A673 (cell line): ENCODE results near the gene IL20. TPM values are rescaled to one million over a fixed set of nuclear protein-coding genes. Genes with fewer than 3 reads are reported as not detected.

Source experiments
- BruUV-seq: library from RNA; stranded (reverse); fragments of 400-500 nt; replicated peaks from 2 replicates; lab custom pipeline; 2021; lab: Mats Ljungman, UMichigan
- CTCF ChIA-PET: fragments of 300-600 bp; sonication (Branson Sonifier 250); formaldehyde crosslinking; loops from one replicate; lab custom pipeline; 2022; ENCODE audit warnings: antibody characterized with exemption; lab: Charles Lee
- POLR2A ChIA-PET: fragments of 300-600 bp; sonication (Branson Sonifier 250); formaldehyde crosslinking; loops from one replicate; lab custom pipeline; 2022; ENCODE audit warnings: antibody characterized with exemption; ENCODE audit not compliant: low non-redundant PET; lab: Charles Lee
- DNase-seq: peaks from one replicate; pipeline ENCODE4 v3.0.0-alpha.2; 2015; ENCODE audit warnings: low spot score
- H3K27ac ChIP-seq: fragments of 200-600 bp; sonication (generic); 2 replicates; pipeline ENCODE4 v1.5.1; 2016; ENCODE audit warnings: mixed run types, low read depth, mild to moderate bottlenecking, mixed read lengths, antibody characterized with exemption, low read length; ENCODE audit not compliant: poor library complexity, severe bottlenecking
- H3K27me3 ChIP-seq: fragments of 200-600 bp; sonication (generic); replicated peaks from 2 replicates; pipeline ENCODE4 v1.6.1; 2017; ENCODE audit warnings: mixed run types, low read depth, mild to moderate bottlenecking, mixed read lengths, antibody characterized with exemption, low read length; ENCODE audit not compliant: insufficient read depth, poor library complexity
- H3K36me3 ChIP-seq: fragments of 200-600 bp; sonication (generic); 2 replicates; pipeline ENCODE4 v1.6.1; 2016; ENCODE audit warnings: mixed run types, mild to moderate bottlenecking, mixed read lengths, antibody characterized with exemption, low read length; ENCODE audit not compliant: insufficient read depth, poor library complexity, severe bottlenecking
- H3K4me1 ChIP-seq: fragments of 200-600 bp; sonication (generic); 2 replicates; pipeline ENCODE4 v1.6.1; 2017; ENCODE audit warnings: mixed run types, mild to moderate bottlenecking, mixed read lengths, antibody characterized with exemption, low read length; ENCODE audit not compliant: insufficient read depth, poor library complexity, severe bottlenecking
- H3K4me3 ChIP-seq: fragments of 200-600 bp; sonication (generic); 2 replicates; pipeline ENCODE4 v1.5.1; 2016; ENCODE audit warnings: low read depth, mixed run types, mild to moderate bottlenecking, mixed read lengths, low read length; ENCODE audit not compliant: poor library complexity, severe bottlenecking
- H3K9me3 ChIP-seq: fragments of 200-600 bp; sonication (generic); 2 replicates; pipeline ENCODE4 v1.6.1; 2016; ENCODE audit warnings: mixed run types, low read depth, mild to moderate bottlenecking, mixed read lengths, antibody characterized with exemption, low read length; ENCODE audit not compliant: poor library complexity, severe bottlenecking
- CTCF ChIP-seq: fragments of 300-800, 200-600 bp; sonication (generic); conservative IDR thresholded peaks from 2 replicates; pipeline ENCODE4 v1.5.1; 2017; ENCODE audit warnings: low read depth, mild to moderate bottlenecking, antibody characterized with exemption, low read length, moderate library complexity, mixed read lengths
- EZH2 ChIP-seq: fragments of 200-600 bp; sonication (generic); IDR thresholded peaks from 2 replicates; pipeline ENCODE4 v1.6.1; 2017; ENCODE audit warnings: borderline replicate concordance, low read depth, mild to moderate bottlenecking, mixed read lengths, antibody characterized with exemption, low read length; ENCODE audit not compliant: poor library complexity, severe bottlenecking
- intact Hi-C: fragments of 100-400 bp; cut with micrococcal nuclease; formaldehyde crosslinking; loops from one replicate; pipeline ENCODE4 v1.10.0; 2022; ENCODE audit not compliant: unreplicated experiment
- total RNA-seq: library from RNA; stranded (reverse); gene quantifications from 2 replicates; pipeline ENCODE4 v1.2.3, GENCODE V29; 2021

IL20 gene
- total RNA-seq, 1 experiment from 2014 or later = not detected

GRCh38 chr1:206912445-206913095 lies 47.1 kb downstream of the IL20 start:
- TF ChIP-seq CTCF (peak; percentile 79), EZH2 (no peak)
- Histone ChIP-seq H3K4me3 (no peak overlapping the region), H3K27ac (no peak overlapping the region), H3K4me1 (no peaks in the 10 kb centered on the region), H3K36me3 (no peaks in the 10 kb centered on the region), H3K27me3 (peaks cover 29% of the 10 kb centered on the region), H3K9me3 (no peaks in the 10 kb centered on the region)
- ChIA-PET POLR2A (interaction anchor here (0.6 kb wide), 1 partner anchor 1738 kb away, joined by 7 read pairs; no protein-coding TSS in a partner anchor), CTCF (interaction anchor here (0.6 to 1.5 kb wide), 14 partner anchors 10 to 433 kb away, joined by 3 to 16 read pairs (median 3); partner anchors contain the start of genes FCMR and IL20)
- no TSS peak for BruUV-seq
- peak; percentile 80 for DNase-seq
- intact Hi-C loops = loop anchor here (1.0 to 5.0 kb wide), 6 partner anchors 48 to 586 kb away; partner anchors contain the start of gene IL20

GRCh38 chr1:206913766-206914537 lies 48.5 kb downstream of the IL20 start:
- no peak for DNase-seq
- POLR2A ChIA-PET = no interaction called here

More at GRCh38 chr1:206913766-206914537, 48.5 kb downstream of the IL20 start:
- Histone ChIP-seq H3K9me3 (no peaks in the 10 kb centered on the region), H3K4me3 (no peak overlapping the region), H3K27me3 (peaks cover 20% of the 10 kb centered on the region), H3K27ac (no peak overlapping the region), H3K36me3 (no peaks in the 10 kb centered on the region), H3K4me1 (no peaks in the 10 kb centered on the region)
- CTCF ChIA-PET = no interaction called here
- BruUV-seq = no TSS peak
- TF ChIP-seq EZH2 (no peak), CTCF (no peak)
- intact Hi-C loops = loop anchor here (2.0 to 5.0 kb wide), 5 partner anchors 49 to 585 kb away; partner anchors contain the start of gene IL20
